HEK293T (cell line): ENCODE data around the gene GALNT12.

Experiments used
- ARNT ChIP-seq: fragments of 450-650 bp; IDR thresholded peaks from 2 replicates; pipeline ENCODE4 v1.6.1; 2017; ENCODE audit warnings: mild to moderate bottlenecking
- FOXK2 ChIP-seq: fragments of 450-650 bp; IDR thresholded peaks from 2 replicates; pipeline ENCODE4 v1.6.1; 2016; ENCODE audit warnings: mild to moderate bottlenecking

GRCh38 chr9:98852460-98852734 is 44.9 kb downstream of the GALNT12 start:
- TF ChIP-seq ARNT = no peak
- TF ChIP-seq FOXK2 = no peak
